Activated CD8-positive, alpha-beta T cell treated with anti-CD3 and anti-CD28 coated beads, Interleukin-2, amount 10 ng/mL, durations not matched to agents 7 days and 5 days (primary cell): ENCODE data around the gene UBE2D1. TPM values are rescaled to one million over a fixed set of nuclear protein-coding genes. Genes with fewer than 3 reads are reported as not detected.

Experiments used
- ATAC-seq: fragments of 150-1000 bp; cut with Tn5 transposase; one replicate; pipeline ENCODE4 v1.10.0; 2021; ENCODE audit warnings: moderate library complexity
- CTCF ChIA-PET: fragments of 350-600 bp; sonication (Branson Sonifier 250); formaldehyde crosslinking; loops from one replicate; lab custom pipeline; 2021; ENCODE audit warnings: antibody characterized with exemption; lab: Charles Lee
- POLR2A ChIA-PET: fragments of 350-600 bp; sonication (Branson Sonifier 250); formaldehyde crosslinking; loops from one replicate; lab custom pipeline; 2021; ENCODE audit warnings: antibody characterized with exemption; lab: Charles Lee
- DNase-seq: peaks from one replicate; pipeline ENCODE4 v3.0.0-alpha.2; 2020
- H3K27ac Mint-ChIP-seq: one replicate; pipeline ENCODE4 v1.8.0; 2021; ENCODE audit warnings: mild to moderate bottlenecking, mixed read lengths
- H3K27me3 Mint-ChIP-seq: one replicate; pipeline ENCODE4 v1.8.0; 2021; ENCODE audit warnings: low read depth, mixed read lengths
- H3K36me3 Mint-ChIP-seq: one replicate; pipeline ENCODE4 v1.8.0; 2021; ENCODE audit warnings: low read depth, mixed read lengths
- H3K4me1 Mint-ChIP-seq: one replicate; pipeline ENCODE4 v1.8.0; 2021; ENCODE audit warnings: low read depth, mixed read lengths
- H3K4me3 Mint-ChIP-seq: one replicate; pipeline ENCODE4 v1.8.0; 2021; ENCODE audit warnings: mild to moderate bottlenecking, mixed read lengths
- H3K9me3 Mint-ChIP-seq: one replicate; pipeline ENCODE4 v1.8.0; 2022; ENCODE audit warnings: mixed read lengths; ENCODE audit not compliant: insufficient read depth
- total RNA-seq, 2 experiments: library from RNA; stranded (reverse); gene quantifications; one replicate each; pipeline ENCODE4 v1.2.3, GENCODE V29; 2021

The UBE2D1 gene
- total RNA-seq, 2 experiments from 2014 or later: 12.2 to 12.3 TPM

- no peak for ATAC-seq
- H3K27ac Mint-ChIP-seq: no peak overlapping the region
- POLR2A ChIA-PET: no interaction called here
These were observed 24.7 kb downstream of the UBE2D1 start for GRCh38 chr10:58359541-58359940.

GRCh38 chr10:58360412-58361004 is 25.7 kb downstream of the UBE2D1 start:
- Mint-ChIP-seq H3K27ac (no peak overlapping the region), H3K36me3 (peaks cover 8% of the 10 kb centered on the region), H3K4me1 (peaks cover 16% of the 10 kb centered on the region), H3K9me3 (no peaks in the 10 kb centered on the region), H3K4me3 (no peak overlapping the region), H3K27me3 (no peaks in the 10 kb centered on the region)
- DNase-seq: no peak
- ATAC-seq: no peak
- ChIA-PET CTCF (interaction anchor here (0.7 to 1.5 kb wide), 2 partner anchors 24 to 314 kb away, joined by 3 to 6 read pairs; partner anchors contain the start of gene TFAM), POLR2A (interaction anchor here (1.4 kb wide), 1 partner anchor 24 kb away, joined by 3 read pairs; no protein-coding TSS in a partner anchor)

More at GRCh38 chr10:58359541-58359940, 24.7 kb downstream of the UBE2D1 start:
- no peak overlapping the region for H3K4me3 Mint-ChIP-seq
- no peaks in the 10 kb centered on the region for H3K27me3 Mint-ChIP-seq
- H3K9me3 Mint-ChIP-seq: no peaks in the 10 kb centered on the region
- H3K4me1 Mint-ChIP-seq: peaks cover 16% of the 10 kb centered on the region
- DNase-seq: no peak
- H3K36me3 Mint-ChIP-seq: peaks cover 8% of the 10 kb centered on the region
- CTCF ChIA-PET: interaction anchor here (1.5 kb wide), 1 partner anchor 25 kb away, joined by 6 read pairs; the partner anchor contains the start of gene TFAM

- peaks cover 8% of the 10 kb centered on the region for H3K36me3 Mint-ChIP-seq
- ATAC-seq (no peak), DNase-seq (no peak)
- H3K9me3 Mint-ChIP-seq: no peaks in the 10 kb centered on the region
- H3K27me3 Mint-ChIP-seq: no peaks in the 10 kb centered on the region
- no peak overlapping the region for H3K27ac Mint-ChIP-seq
- CTCF ChIA-PET: interaction anchor here (0.7 kb wide), 1 partner anchor 313 kb away, joined by 3 read pairs; no protein-coding TSS in a partner anchor
- POLR2A ChIA-PET: interaction anchor here (1.4 kb wide), 1 partner anchor 23 kb away, joined by 3 read pairs; no protein-coding TSS in a partner anchor
- peaks cover 16% of the 10 kb centered on the region for H3K4me1 Mint-ChIP-seq
- no peak overlapping the region for H3K4me3 Mint-ChIP-seq
These were observed 26.5 kb downstream of the UBE2D1 start for GRCh38 chr10:58361353-58361752.

- Mint-ChIP-seq H3K36me3 (peaks cover 8% of the 10 kb centered on the region), H3K4me1 (peaks cover 16% of the 10 kb centered on the region), H3K4me3 (no peak overlapping the region), H3K27me3 (no peaks in the 10 kb centered on the region), H3K27ac (no peak overlapping the region), H3K9me3 (no peaks in the 10 kb centered on the region)
- POLR2A ChIA-PET: no interaction called here
- ATAC-seq (no peak), DNase-seq (no peak)
- CTCF ChIA-PET: no interaction called here
These were observed 27.4 kb downstream of the UBE2D1 start for GRCh38 chr10:58362027-58362789.

GRCh38 chr10:58367069-58367468 is 32.3 kb downstream of the UBE2D1 start:
- ChIA-PET CTCF (interaction anchor here (1.1 kb wide), 1 partner anchor 18 kb away, joined by 3 read pairs; the partner anchor contains the start of gene TFAM), POLR2A (no interaction called here)
- Mint-ChIP-seq H3K27me3 (no peaks in the 10 kb centered on the region), H3K36me3 (peaks cover 5% of the 10 kb centered on the region), H3K27ac (no peak overlapping the region), H3K4me3 (no peak overlapping the region), H3K4me1 (no peaks in the 10 kb centered on the region), H3K9me3 (no peaks in the 10 kb centered on the region)
- ATAC-seq (no peak), DNase-seq (no peak)

GRCh38 chr10:58371473-58371872 is 36.7 kb downstream of the UBE2D1 start:
- H3K27me3 Mint-ChIP-seq: no peaks in the 10 kb centered on the region
- no peaks in the 10 kb centered on the region for H3K36me3 Mint-ChIP-seq
- ATAC-seq: no peak
- no peaks in the 10 kb centered on the region for H3K4me1 Mint-ChIP-seq
- CTCF ChIA-PET: interaction anchor here (1.6 kb wide), 1 partner anchor 14 kb away, joined by 5 read pairs; the partner anchor contains the start of gene TFAM
- H3K9me3 Mint-ChIP-seq: no peaks in the 10 kb centered on the region
- no peak overlapping the region for H3K27ac Mint-ChIP-seq
- POLR2A ChIA-PET: no interaction called here
- H3K4me3 Mint-ChIP-seq: no peak overlapping the region
- no peak for DNase-seq

- no peaks in the 10 kb centered on the region for H3K4me1 Mint-ChIP-seq
- no peak overlapping the region for H3K4me3 Mint-ChIP-seq
- no peak overlapping the region for H3K27ac Mint-ChIP-seq
- no peaks in the 10 kb centered on the region for H3K9me3 Mint-ChIP-seq
- CTCF ChIA-PET: interaction anchor here (1.4 kb wide), 1 partner anchor 73 kb away, joined by 3 read pairs; no protein-coding TSS in a partner anchor
- POLR2A ChIA-PET: no interaction called here
- no peaks in the 10 kb centered on the region for H3K27me3 Mint-ChIP-seq
- H3K36me3 Mint-ChIP-seq: no peaks in the 10 kb centered on the region
- ATAC-seq (no peak), DNase-seq (no peak)
These were observed 38.0 kb downstream of the UBE2D1 start for GRCh38 chr10:58372607-58373441.

GRCh38 chr10:58373442-58373827 is 38.6 kb downstream of the UBE2D1 start:
- ATAC-seq: no peak
- Mint-ChIP-seq H3K4me1 (no peaks in the 10 kb centered on the region), H3K4me3 (no peak overlapping the region), H3K9me3 (no peaks in the 10 kb centered on the region), H3K36me3 (no peaks in the 10 kb centered on the region), H3K27ac (no peak overlapping the region), H3K27me3 (no peaks in the 10 kb centered on the region)
- DNase-seq: no peak
- ChIA-PET CTCF (interaction anchor here (1.0 to 1.4 kb wide), 2 partner anchors 11 to 73 kb away, joined by 3 to 4 read pairs; no protein-coding TSS in a partner anchor), POLR2A (no interaction called here)

- Mint-ChIP-seq H3K27me3 (peaks cover 4% of the 10 kb centered on the region), H3K4me3 (no peak overlapping the region), H3K27ac (no peak overlapping the region), H3K36me3 (peaks cover 13% of the 10 kb centered on the region), H3K4me1 (peaks cover 28% of the 10 kb centered on the region), H3K9me3 (no peaks in the 10 kb centered on the region)
- CTCF ChIA-PET: interaction anchor here (1.0 kb wide), 1 partner anchor 83 kb away, joined by 5 read pairs; no protein-coding TSS in a partner anchor
- DNase-seq (no peak), ATAC-seq (no peak)
- POLR2A ChIA-PET: no interaction called here
These were observed 47.7 kb downstream of the UBE2D1 start for GRCh38 chr10:58382489-58382995.

GRCh38 chr10:58384095-58384494 is 49.3 kb downstream of the UBE2D1 start:
- ChIA-PET CTCF (interaction anchor here (0.9 to 3.8 kb wide), 16 partner anchors 10 to 182 kb away, joined by 3 to 41 read pairs (median 4); no protein-coding TSS in a partner anchor), POLR2A (interaction anchor here (0.8 to 1.0 kb wide), 2 partner anchors 24 to 48 kb away, joined by 3 read pairs; no protein-coding TSS in a partner anchor)
- Mint-ChIP-seq H3K27me3 (peaks cover 4% of the 10 kb centered on the region), H3K9me3 (no peaks in the 10 kb centered on the region), H3K4me1 (peaks cover 34% of the 10 kb centered on the region), H3K27ac (peak overlapping the region; percentile 32), H3K4me3 (peak overlapping the region; percentile 98), H3K36me3 (peaks cover 23% of the 10 kb centered on the region)
- DNase-seq (no peak), ATAC-seq (peak; percentile 25)
